Hepatocyte (in vitro differentiated cells): ENCODE measurements around the gene PRICKLE3. TPM values are rescaled to one million over a fixed set of nuclear protein-coding genes. Genes with fewer than 3 reads are reported as not detected.

Source experiments
- DNase-seq: peaks from one replicate; pipeline ENCODE4 v3.0.0-alpha.2; 2016; ENCODE audit warnings: low spot score
- H2AFZ ChIP-seq: fragments of 200-600 bp; sonication (generic); 2 replicates; pipeline ENCODE4 v1.6.0; 2016; ENCODE audit warnings: antibody characterized with exemption, mild to moderate bottlenecking
- H3K27ac ChIP-seq: fragments of 200-600 bp; sonication (generic); 2 replicates; pipeline ENCODE4 v1.5.1; 2016; ENCODE audit warnings: mild to moderate bottlenecking
- H3K27me3 ChIP-seq: fragments of 200-600 bp; sonication (generic); 2 replicates; pipeline ENCODE4 v1.6.1; 2016
- H3K36me3 ChIP-seq: fragments of 200-600 bp; sonication (generic); replicated peaks from 2 replicates; pipeline ENCODE4 v1.5.1; 2016; ENCODE audit warnings: low read depth; ENCODE audit not compliant: insufficient read depth
- H3K4me1 ChIP-seq: fragments of 200-600 bp; sonication (generic); 2 replicates; pipeline ENCODE4 v1.5.1; 2016; ENCODE audit warnings: mild to moderate bottlenecking, moderate library complexity; ENCODE audit not compliant: insufficient read depth
- H3K4me2 ChIP-seq: fragments of 200-600 bp; sonication (generic); 2 replicates; pipeline ENCODE4 v1.6.0; 2016
- H3K4me3 ChIP-seq: fragments of 200-600 bp; sonication (generic); 2 replicates; pipeline ENCODE4 v1.5.1; 2016; ENCODE audit warnings: mild to moderate bottlenecking
- H3K79me2 ChIP-seq: fragments of 200-600 bp; sonication (generic); 2 replicates; pipeline ENCODE4 v1.6.0; 2017; ENCODE audit warnings: mild to moderate bottlenecking
- H3K9me2 ChIP-seq: fragments of 200-600 bp; sonication (generic); replicated peaks from 2 replicates; pipeline ENCODE4 v1.6.0; 2017; ENCODE audit warnings: mild to moderate bottlenecking; ENCODE audit not compliant: insufficient read depth
- H3K9me3 ChIP-seq: fragments of 200-600 bp; sonication (generic); 2 replicates; pipeline ENCODE4 v1.5.1; 2016; ENCODE audit warnings: low read depth, mild to moderate bottlenecking
- H4K20me1 ChIP-seq: fragments of 200-600 bp; sonication (generic); 2 replicates; pipeline ENCODE4 v1.6.0; 2016; ENCODE audit warnings: mild to moderate bottlenecking; ENCODE audit not compliant: insufficient read depth, poor library complexity, severe bottlenecking
- CTCF ChIP-seq: fragments of 200-600 bp; sonication (generic); IDR thresholded peaks from 2 replicates; pipeline ENCODE4 v1.5.1; 2016; ENCODE audit warnings: antibody characterized with exemption, mild to moderate bottlenecking; ENCODE audit not compliant: poor library complexity
- EZH2 ChIP-seq: fragments of 200-600 bp; sonication (generic); IDR thresholded peaks from 2 replicates; pipeline ENCODE4 v1.6.1; 2016; ENCODE audit warnings: antibody characterized with exemption, mild to moderate bottlenecking, borderline replicate concordance
- EZH2phosphoT487 ChIP-seq: fragments of 200-600 bp; sonication (generic); IDR thresholded peaks from one replicate; pipeline ENCODE4 v1.6.1; 2018; ENCODE audit warnings: antibody characterized with exemption, mild to moderate bottlenecking, low read depth, moderate library complexity; ENCODE audit not compliant: unreplicated experiment, severe bottlenecking
- WGBS: methylation state at CpG from one replicate; pipeline ENCODE4 v1.1.6; 2016; ENCODE audit warnings: low lambda C conversion rate; ENCODE audit errors: missing lambda C conversion rate; 5-methylcytosine and 5-hydroxymethylcytosine counted together
- polyA plus RNA-seq: library from polyadenylated mRNA; unstranded; fragments of >200 nt; fragmentation: Nextera tagmentation; extraction: Ambion mirVana; gene quantifications from 2 replicates; pipeline ENCODE4 v1.2.1, GENCODE V29; 2016
- total RNA-seq: library from RNA; depleted of rRNA; stranded (reverse); fragments of >200 nt; gene quantifications from 2 replicates; pipeline ENCODE4 v1.2.3, GENCODE V29; 2014

PRICKLE3 gene
- total and polyA plus RNA-seq, 2 experiments from 2014 or later: 6.1 to 9.3 TPM

DNA sequence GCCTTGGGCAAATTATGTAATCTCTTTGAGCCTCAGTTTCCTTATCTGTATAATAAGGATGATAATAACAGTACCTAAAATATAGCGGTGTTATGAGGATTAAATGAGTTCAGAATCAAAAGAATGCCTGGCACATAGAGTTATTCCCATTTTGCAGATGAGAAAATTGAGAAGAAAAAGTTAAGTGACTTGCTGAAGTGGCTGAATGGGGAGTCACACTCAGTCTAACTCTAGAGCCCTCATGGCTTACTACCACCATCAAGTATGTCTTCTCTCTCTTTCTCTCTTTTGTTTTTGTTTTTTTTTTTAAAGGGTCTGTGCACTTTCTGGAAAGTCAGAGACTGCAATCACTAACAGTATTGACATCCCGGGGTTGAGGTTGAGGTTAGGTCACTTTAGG, 46.4 kb upstream of the PRICKLE3 start:
- Histone ChIP-seq H3K4me3 (no peak overlapping the region), H3K27me3 (no peaks in the 10 kb centered on the region), H3K9me3 (no peaks in the 10 kb centered on the region), H3K4me1 (no peaks in the 10 kb centered on the region), H3K9me2 (no peaks in the 10 kb centered on the region), H3K79me2 (no peaks in the 10 kb centered on the region), H3K4me2 (no peak overlapping the region), H4K20me1 (no peaks in the 10 kb centered on the region), H3K36me3 (no peaks in the 10 kb centered on the region), H2AFZ (no peak overlapping the region), H3K27ac (no peak overlapping the region)
- no peak for DNase-seq
- TF ChIP-seq EZH2 (no peak), CTCF (no peak), EZH2phosphoT487 (no peak)
- 74% methylated on average over 2 of the region's 2 CpGs for WGBS

- no peaks in the 10 kb centered on the region for H3K27me3 ChIP-seq
- DNase-seq: no peak
- TF ChIP-seq CTCF: no peak
- TF ChIP-seq EZH2phosphoT487: no peak
- TF ChIP-seq EZH2: no peak
- H4K20me1 ChIP-seq: no peaks in the 10 kb centered on the region
- H3K4me2 ChIP-seq: no peak overlapping the region
- no peaks in the 10 kb centered on the region for H3K9me2 ChIP-seq
- 87% methylated on average over 10 of the region's 10 CpGs for WGBS
- H2AFZ ChIP-seq: no peak overlapping the region
- no peaks in the 10 kb centered on the region for H3K4me1 ChIP-seq
- no peaks in the 10 kb centered on the region for H3K9me3 ChIP-seq
- no peak overlapping the region for H3K4me3 ChIP-seq
- no peak overlapping the region for H3K27ac ChIP-seq
- no peaks in the 10 kb centered on the region for H3K36me3 ChIP-seq
- H3K79me2 ChIP-seq: no peaks in the 10 kb centered on the region
Measured at GRCh38 chrX:49231333-49232000, 45.3 kb upstream of the PRICKLE3 start.

DNA sequence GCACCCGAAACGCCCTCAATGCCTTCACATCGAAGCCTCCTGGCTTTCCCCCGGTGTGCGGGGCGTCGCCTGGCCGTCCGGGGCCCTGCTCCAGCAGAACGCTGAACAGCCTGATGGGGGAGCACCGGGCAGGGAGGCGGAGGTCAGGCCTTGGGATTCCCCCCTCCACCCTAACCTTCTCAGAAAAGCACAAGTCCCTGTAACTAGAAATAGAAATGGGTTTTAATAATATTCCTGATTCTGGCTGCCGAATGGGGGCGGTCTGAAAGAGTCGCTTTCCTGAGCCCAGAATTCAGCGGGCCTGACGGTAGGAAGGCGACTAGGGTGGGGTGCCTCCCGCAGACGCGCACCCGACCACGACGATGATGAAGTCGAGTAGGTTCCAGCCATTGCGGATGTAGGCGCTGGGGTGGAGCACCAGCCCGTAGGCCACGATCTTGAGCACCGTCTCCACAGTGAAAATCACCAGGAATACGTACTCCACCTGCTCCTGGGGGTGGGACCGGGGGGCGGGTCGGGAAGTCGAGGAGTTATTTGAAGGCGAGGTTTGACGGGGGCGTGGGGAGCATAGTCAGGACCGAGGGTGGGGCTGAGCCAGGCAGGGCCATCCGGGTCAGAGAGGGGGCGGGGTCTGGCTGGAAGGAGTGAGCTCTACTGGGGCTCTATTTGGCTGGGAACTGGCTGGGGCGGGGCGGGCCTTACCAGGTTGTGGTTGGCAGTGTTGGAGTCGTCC, 44.5 kb upstream of the PRICKLE3 start:
- Histone ChIP-seq H4K20me1 (no peaks in the 10 kb centered on the region), H2AFZ (peak overlapping the region; percentile 68), H3K27ac (peak overlapping the region; percentile 45), H3K4me3 (no peak overlapping the region), H3K79me2 (no peaks in the 10 kb centered on the region), H3K27me3 (no peaks in the 10 kb centered on the region), H3K4me1 (no peaks in the 10 kb centered on the region), H3K9me2 (no peaks in the 10 kb centered on the region), H3K4me2 (peak overlapping the region; percentile 74), H3K36me3 (no peaks in the 10 kb centered on the region), H3K9me3 (no peaks in the 10 kb centered on the region)
- peak; percentile 55 for DNase-seq
- TF ChIP-seq EZH2 (no peak), EZH2phosphoT487 (no peak), CTCF (no peak)
- WGBS: 52% methylated on average over 32 of the region's 44 CpGs
